K562 treated with DMSO at 1 percent for 48 hours (cell line): Measurements from ENCODE around the gene HBA1. TPM values are rescaled to one million over a fixed set of nuclear protein-coding genes. Genes with fewer than 3 reads are reported as not detected.

Source experiments
- total RNA-seq: library from RNA; unstranded; fragments of 300-600 nt; gene quantifications from 2 replicates; pipeline ENCODE4 v1.2.3, GENCODE V29; 2022; ENCODE audit warnings: low replicate concordance; ENCODE audit errors: extremely low read depth

Gene HBA1
- total RNA-seq: not detected in 2 replicates

GRCh38 chr16:176477-177382 lies at the start of gene HBA1:
Gene HBA1 (plus strand): TSS chr16:176680. CDS start chr16:176717, 37 bp downstream.

GRCh38 chr16:152141-153128 lies 24.0 kb upstream of the HBA1 start, which contains the start of gene HBZ:
Gene HBZ (plus strand): TSS chr16:152644. CDS start chr16:152910, 266 bp downstream.

GRCh38 chr16:165539-166374 lies 10.7 kb upstream of the HBA1 start, which contains the start of gene HBM:
Gene HBM (plus strand): TSS chr16:165978. CDS start chr16:165998, 20 bp downstream.

GRCh38 chr16:172374-172941 lies 4.0 kb upstream of the HBA1 start, which contains the start of gene HBA2:
Gene HBA2 (plus strand): TSS chr16:172876. CDS start chr16:172913, 37 bp downstream.

GRCh38 chr16:180101-180675 lies 3.7 kb downstream of the HBA1 start, which contains the start of gene HBQ1:
Gene HBQ1 (plus strand): TSS chr16:180459. CDS start chr16:180487, 28 bp downstream.

Other genes starting within 250 kb of the HBA1 start
- gene POLR3K, start 123.1 kb upstream of the HBA1 start, total RNA-seq: not detected in 2 replicates
- not detected in 2 replicates for gene SNRNP25, start 122.9 kb upstream of the HBA1 start, total RNA-seq
- gene RHBDF1, start 104.0 kb upstream of the HBA1 start, total RNA-seq: not detected in 2 replicates
- not detected in 2 replicates for gene MPG, start 98.5 kb upstream of the HBA1 start, total RNA-seq
- gene NPRL3, start 38.0 kb upstream of the HBA1 start, total RNA-seq: not detected in 2 replicates
- not detected in 2 replicates for gene HBZ, start 24.0 kb upstream of the HBA1 start, total RNA-seq
- not detected in 2 replicates for gene HBM, start 10.7 kb upstream of the HBA1 start, total RNA-seq
- not detected in 2 replicates for gene HBA2, start 3.8 kb upstream of the HBA1 start, total RNA-seq
- not detected in 2 replicates for gene HBQ1, start 3.8 kb downstream of the HBA1 start, total RNA-seq
- not detected in 2 replicates for gene LUC7L, start 52.8 kb downstream of the HBA1 start, total RNA-seq
- not detected in 2 replicates for gene FAM234A, start 58.1 kb downstream of the HBA1 start, total RNA-seq
- gene RGS11, start 99.3 kb downstream of the HBA1 start, total RNA-seq: not detected in 2 replicates
- gene ARHGDIG, start 103.9 kb downstream of the HBA1 start, total RNA-seq: not detected in 2 replicates
- gene PDIA2, start 106.5 kb downstream of the HBA1 start, total RNA-seq: not detected in 2 replicates
- not detected in 2 replicates for gene AXIN1, start 176.0 kb downstream of the HBA1 start, total RNA-seq
- gene MRPL28, start 193.9 kb downstream of the HBA1 start, total RNA-seq: not detected in 2 replicates
- not detected in 2 replicates for gene PGAP6, start 205.3 kb downstream of the HBA1 start, total RNA-seq
- not detected in 2 replicates for gene NME4, start 220.5 kb downstream of the HBA1 start, total RNA-seq
- gene DECR2, start 225.2 kb downstream of the HBA1 start, total RNA-seq: not detected in 2 replicates
- gene RAB11FIP3, start 249.0 kb downstream of the HBA1 start, total RNA-seq: not detected in 2 replicates